ENCODE measurements around the gene IGIP.

IGIP gene

DNA sequence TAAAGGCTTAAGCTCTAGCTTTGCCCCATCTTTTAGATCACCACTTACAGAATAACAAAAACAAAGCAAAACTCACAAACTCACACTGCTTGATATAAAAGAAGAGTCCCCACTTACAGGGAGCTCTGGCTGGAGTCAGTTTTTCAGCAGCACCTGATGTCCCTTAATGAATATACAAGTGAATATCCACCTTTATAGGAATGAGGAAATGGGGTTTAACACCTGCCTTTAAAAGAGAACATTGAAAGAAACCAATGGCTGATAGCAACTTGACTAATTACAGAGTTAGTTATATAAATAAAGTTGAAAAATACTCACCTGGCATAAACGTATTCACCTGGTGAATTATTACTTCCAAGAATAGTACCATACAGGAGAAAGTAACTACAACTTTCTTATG, 32.6 kb upstream of the IGIP start:
- TF ChIP-seq, protein P1, sequence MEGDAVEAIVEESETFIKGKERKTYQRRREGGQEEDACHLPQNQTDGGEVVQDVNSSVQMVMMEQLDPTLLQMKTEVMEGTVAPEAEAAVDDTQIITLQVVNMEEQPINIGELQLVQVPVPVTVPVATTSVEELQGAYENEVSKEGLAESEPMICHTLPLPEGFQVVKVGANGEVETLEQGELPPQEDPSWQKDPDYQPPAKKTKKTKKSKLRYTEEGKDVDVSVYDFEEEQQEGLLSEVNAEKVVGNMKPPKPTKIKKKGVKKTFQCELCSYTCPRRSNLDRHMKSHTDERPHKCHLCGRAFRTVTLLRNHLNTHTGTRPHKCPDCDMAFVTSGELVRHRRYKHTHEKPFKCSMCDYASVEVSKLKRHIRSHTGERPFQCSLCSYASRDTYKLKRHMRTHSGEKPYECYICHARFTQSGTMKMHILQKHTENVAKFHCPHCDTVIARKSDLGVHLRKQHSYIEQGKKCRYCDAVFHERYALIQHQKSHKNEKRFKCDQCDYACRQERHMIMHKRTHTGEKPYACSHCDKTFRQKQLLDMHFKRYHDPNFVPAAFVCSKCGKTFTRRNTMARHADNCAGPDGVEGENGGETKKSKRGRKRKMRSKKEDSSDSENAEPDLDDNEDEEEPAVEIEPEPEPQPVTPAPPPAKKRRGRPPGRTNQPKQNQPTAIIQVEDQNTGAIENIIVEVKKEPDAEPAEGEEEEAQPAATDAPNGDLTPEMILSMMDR (IDR thresholded peaks at IDR 0.05; ENCODE audit: insufficient read depth, low read depth, low read length, missing control alignments) = no peak
- no peak for DNase-seq (ENCODE audit: low read depth)
- no peak overlapping the region for H3K4me3 ChIP-seq (ENCODE audit: low read depth, low read length)

DNA sequence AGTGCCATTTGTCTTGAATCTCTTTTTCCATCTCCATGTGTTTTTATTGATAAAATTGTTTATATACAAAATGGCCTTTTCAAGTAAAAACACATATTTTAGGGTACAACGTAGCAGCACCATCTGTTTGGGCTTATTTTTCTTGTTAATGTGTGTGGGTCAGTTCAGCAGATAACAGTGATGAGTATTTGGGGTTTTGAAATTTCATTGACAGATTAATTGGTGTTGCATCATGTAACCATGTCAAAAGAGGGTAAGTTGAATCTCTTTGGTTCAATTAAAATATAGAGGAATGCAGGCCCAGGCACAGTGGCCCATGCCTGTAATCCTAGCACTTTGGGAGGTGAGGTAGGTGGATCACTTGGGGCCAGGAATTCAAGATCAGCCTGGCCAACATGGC, 31.9 kb upstream of the IGIP start:
- TF ChIP-seq, protein P1 (IDR thresholded peaks at IDR 0.05; ENCODE audit: insufficient read depth, low read depth, low read length, missing control alignments) = no peak
- DNase-seq (ENCODE audit: low read depth) = no peak
- no peak overlapping the region for H3K4me3 ChIP-seq (ENCODE audit: low read depth, low read length)

DNA sequence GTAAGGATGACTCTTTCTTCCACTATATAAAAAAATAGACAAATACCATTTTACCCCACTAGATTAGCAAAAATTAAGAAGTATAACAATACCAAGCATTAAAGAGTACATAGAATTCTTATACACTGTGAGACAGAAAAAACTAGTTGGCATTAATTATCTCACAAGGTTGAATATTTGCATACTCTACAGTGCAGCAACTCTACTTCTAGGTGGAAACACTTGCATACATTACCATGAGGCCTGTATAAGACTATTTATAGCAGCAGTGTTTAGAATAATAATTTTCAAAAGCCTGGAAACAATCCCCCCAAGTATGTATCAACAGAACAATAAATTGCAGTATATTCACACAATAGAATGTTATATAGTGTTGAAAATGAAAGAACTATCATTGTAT, 30.8 kb upstream of the IGIP start:
- TF ChIP-seq, protein P1 (IDR thresholded peaks at IDR 0.05; ENCODE audit: insufficient read depth, low read depth, low read length, missing control alignments) = no peak

DNA sequence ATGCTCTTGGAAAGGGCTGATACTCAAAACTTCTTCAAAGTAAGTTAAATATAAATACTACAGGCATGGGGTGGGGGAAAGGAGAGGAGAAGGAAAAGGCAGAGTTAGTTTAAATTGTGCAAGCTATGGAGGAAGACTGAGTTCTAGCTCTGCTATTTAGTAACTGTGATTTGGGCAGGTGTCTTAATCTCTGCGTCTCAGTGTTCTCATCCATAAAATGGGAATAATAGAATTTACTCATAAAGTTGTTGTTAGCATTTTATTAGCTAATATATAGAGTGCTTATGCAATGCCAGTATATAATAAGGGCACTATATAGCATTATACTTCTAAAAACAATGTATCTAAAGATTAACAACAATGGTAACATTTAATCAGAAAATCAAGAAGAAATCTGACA, 24.6 kb upstream of the IGIP start:
- TF ChIP-seq, protein P1 (IDR thresholded peaks at IDR 0.05; ENCODE audit: insufficient read depth, low read depth, low read length, missing control alignments) = no peak
- H3K4me3 ChIP-seq (ENCODE audit: low read depth, low read length) = no peak overlapping the region
- no peak for DNase-seq (ENCODE audit: low read depth)

More for the DNA sequence above, 30.8 kb upstream of the IGIP start:
- no peak for DNase-seq (ENCODE audit: low read depth)
- no peak overlapping the region for H3K4me3 ChIP-seq (ENCODE audit: low read depth, low read length)

DNA sequence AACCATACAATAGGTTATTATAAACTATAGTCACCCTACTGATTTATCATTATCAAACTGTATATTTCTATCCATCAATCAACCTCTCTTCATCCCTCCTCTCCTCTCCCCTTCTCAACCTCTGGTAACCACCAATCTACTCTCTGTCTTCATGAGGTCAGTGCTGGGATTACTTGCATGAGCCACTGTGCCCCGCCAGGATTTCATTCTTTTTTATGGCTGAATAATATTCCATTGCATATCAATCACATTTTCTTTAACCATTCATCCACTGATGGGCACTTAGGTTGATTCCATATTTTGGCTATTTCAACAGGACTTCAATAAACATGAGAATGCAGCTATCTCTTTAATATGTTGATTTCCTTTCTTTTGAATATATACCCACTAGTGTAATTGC, 22.6 kb upstream of the IGIP start:
- TF ChIP-seq, protein P1 (IDR thresholded peaks at IDR 0.05; ENCODE audit: insufficient read depth, low read depth, low read length, missing control alignments) = no peak
- no peak for DNase-seq (ENCODE audit: low read depth)
- no peak overlapping the region for H3K4me3 ChIP-seq (ENCODE audit: low read depth, low read length)

DNA sequence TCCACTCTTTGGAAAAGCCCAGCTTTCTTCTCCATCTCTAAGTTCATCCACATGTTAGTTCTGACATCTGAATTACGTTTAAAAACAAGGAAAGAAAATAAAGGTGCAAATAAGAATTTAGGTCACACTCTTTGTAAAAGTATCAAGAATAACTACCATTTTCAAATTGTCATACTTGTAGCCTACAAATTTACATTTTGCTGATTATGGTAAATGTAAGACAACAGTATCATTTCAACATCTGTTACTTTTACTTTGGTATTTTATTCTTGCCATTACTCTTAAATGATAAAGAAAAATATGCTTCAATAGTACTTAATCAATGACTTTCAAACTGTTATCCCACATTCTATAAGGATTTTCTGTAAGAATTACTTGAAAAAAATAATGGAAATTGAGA, 21.6 kb upstream of the IGIP start:
- TF ChIP-seq, protein P1 (IDR thresholded peaks at IDR 0.05; ENCODE audit: insufficient read depth, low read depth, low read length, missing control alignments) = no peak
- H3K4me3 ChIP-seq (ENCODE audit: low read depth, low read length) = no peak overlapping the region
- DNase-seq (ENCODE audit: low read depth) = no peak

DNA sequence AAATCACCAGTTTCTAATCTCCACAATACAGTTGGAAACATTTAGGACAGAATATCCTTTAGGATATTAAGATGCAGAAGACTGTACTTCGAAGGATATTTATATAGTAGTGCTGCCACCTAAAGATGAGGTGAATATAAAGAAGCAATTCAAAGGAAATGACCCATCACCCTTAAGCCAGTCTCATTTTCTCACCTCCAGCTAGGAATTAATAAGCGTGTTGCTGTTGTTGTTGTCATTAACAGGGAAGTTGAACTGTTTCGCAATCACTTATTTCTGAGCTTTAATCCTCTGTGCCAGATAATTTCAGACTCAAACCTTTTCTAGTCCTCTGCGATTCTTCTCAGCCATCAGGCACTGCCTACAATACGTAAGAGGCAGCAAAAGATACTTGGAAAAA, 19.6 kb upstream of the IGIP start:
- H3K4me3 ChIP-seq (ENCODE audit: low read depth, low read length) = no peak overlapping the region
- DNase-seq (ENCODE audit: low read depth) = no peak
- TF ChIP-seq, protein P1 (IDR thresholded peaks at IDR 0.05; ENCODE audit: insufficient read depth, low read depth, low read length, missing control alignments) = no peak

All from GM12865 (cell line).